SK-N-SH (cell line): Measurements from ENCODE around the gene JAG2.

Source experiments
- CTCF ChIP-seq: fragments of 200-600 bp; sonication (generic); IDR thresholded peaks from 2 replicates; pipeline ENCODE4 v1.6.1; 2017; ENCODE audit warnings: antibody characterized with exemption, mild to moderate bottlenecking, moderate library complexity
- EP300 ChIP-seq, 2 experiments: IDR thresholded peaks; 2 replicates each; pipeline versions ENCODE4 v1.4.0 to v1.6.1; 2012; ENCODE audit warnings: borderline replicate concordance in 1 of 2, low read depth in 1 of 2, low read length in 1 of 2
- EZH2phosphoT487 ChIP-seq: fragments of 200-600 bp; sonication (generic); IDR thresholded peaks from 2 replicates; pipeline ENCODE4 v1.6.1; 2017; ENCODE audit warnings: low read depth, mixed run types, mild to moderate bottlenecking, antibody characterized with exemption, moderate library complexity, borderline replicate concordance

- TF ChIP-seq EP300 (IDR thresholded peaks at IDR 0.05; ENCODE audit: borderline replicate concordance in 1 of 2, low read depth in 1 of 2, low read length in 1 of 2) (no peak), CTCF (no peak), EZH2phosphoT487 (no peak)
These were observed 32.1 kb upstream of the JAG2 start for GRCh38 chr14:105200641-105201040.
